ENCODE data around the gene NYNRIN.

Gene NYNRIN

DNA sequence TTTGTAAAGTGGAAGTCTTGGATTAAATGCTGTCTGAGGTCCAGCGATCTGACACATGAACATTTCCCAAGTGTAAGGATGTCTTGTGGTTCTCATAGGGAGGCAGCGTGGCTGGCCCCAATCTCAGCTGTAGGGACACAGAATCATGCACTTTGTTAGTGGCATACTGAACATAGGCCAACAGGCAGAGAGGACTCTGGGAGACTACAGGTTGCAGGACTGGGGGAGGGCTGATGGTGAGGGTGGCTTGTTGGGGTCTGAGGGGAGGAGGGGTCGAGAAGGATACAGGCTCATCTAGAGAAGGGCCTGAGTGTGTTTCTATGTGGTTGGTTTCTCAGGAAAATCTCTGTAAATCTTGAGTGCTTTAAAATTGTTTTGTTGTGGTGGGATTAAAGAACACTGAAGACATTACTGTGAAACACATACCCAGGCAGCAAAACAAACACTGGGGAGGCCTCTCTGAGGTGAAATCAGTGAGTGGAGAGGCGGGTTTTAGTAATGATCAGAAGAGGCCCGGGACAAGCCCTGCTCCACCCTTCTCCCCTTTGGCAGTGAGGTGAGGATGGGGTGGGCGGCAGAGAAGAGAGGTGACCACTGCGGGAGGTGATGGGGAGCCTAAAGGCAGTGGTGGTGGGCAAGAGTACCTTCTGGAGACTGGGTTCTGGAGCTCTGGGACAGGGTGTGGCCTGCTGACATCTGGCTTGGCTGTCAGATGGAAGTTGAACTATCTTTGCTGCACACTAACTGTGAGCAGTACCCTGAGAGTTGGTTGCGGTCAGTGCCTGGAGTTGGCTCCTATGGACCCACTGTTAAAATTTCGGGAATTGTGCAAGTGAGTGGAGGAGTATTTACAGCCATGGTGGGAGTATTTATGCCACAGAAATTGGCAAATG lies 3.3 kb downstream of the NYNRIN start:
- H2BK120ac ChIP-seq (ENCODE audit: low read depth, low read length), result no peak overlapping the region
- no peak overlapping the region for H3K9ac ChIP-seq (ENCODE audit: low read length)
- H2AFZ ChIP-seq (ENCODE audit: low read depth, low read length), result no peak overlapping the region
- no peak overlapping the region for H3K4me2 ChIP-seq (ENCODE audit: low read length, poor library complexity, severe bottlenecking)
- H3K4me3 ChIP-seq (ENCODE audit: insufficient read depth in 1 of 2, low read depth in 1 of 2, low read length in 2 of 2), result no peak overlapping the region
- H2BK12ac ChIP-seq (ENCODE audit: low read length in 2 of 2), result no peak overlapping the region
- DNase-seq, result no peak
- WGBS, result 74% methylated on average over 9 of the region's 9 CpGs
- H3K4me1 ChIP-seq (ENCODE audit: control insufficient read depth, insufficient read depth, low read depth, low read length), result peaks cover 22% of the 10 kb centered on the region
- H4K91ac ChIP-seq (ENCODE audit: low read length), result no peak overlapping the region
- no peak overlapping the region for H2BK15ac ChIP-seq (ENCODE audit: low read depth, poor library complexity, severe bottlenecking)
- peak overlapping the region in 1 of 2 experiments; percentile 45 for H3K14ac ChIP-seq (ENCODE audit: low read length in 2 of 2)
- H3K23ac ChIP-seq (ENCODE audit: low read length in 2 of 2), result no peak overlapping the region
- H2AK5ac ChIP-seq (ENCODE audit: low read length, severe bottlenecking), result no peak overlapping the region
- no peaks in the 10 kb centered on the region for H3K9me3 ChIP-seq (ENCODE audit: control insufficient read depth, low read length)
- H3K4ac ChIP-seq (ENCODE audit: low read depth in 1 of 2, low read length in 2 of 2), result peak overlapping the region in 1 of 2 experiments; percentile 25
- H3K27ac ChIP-seq (ENCODE audit: low read length, poor library complexity, severe bottlenecking), result no peak overlapping the region
- H2BK5ac ChIP-seq (ENCODE audit: low read depth, low read length, poor library complexity, severe bottlenecking), result no peak overlapping the region
- peaks cover 5 to 12% of the 10 kb centered on the region in 2 experiments for H3K36me3 ChIP-seq (ENCODE audit: control insufficient read depth in 1 of 2, insufficient read depth in 2 of 2, low read depth in 1 of 2, low read length in 2 of 2)
- H4K8ac ChIP-seq (ENCODE audit: low read length), result no peak overlapping the region
- no peaks in the 10 kb centered on the region for H3K27me3 ChIP-seq (ENCODE audit: control insufficient read depth in 1 of 2, insufficient read depth in 1 of 2, low read length in 2 of 2)
- H3K79me1 ChIP-seq (replicated peaks; ENCODE audit: low read length, poor library complexity, severe bottlenecking), result peaks cover 17% of the 10 kb centered on the region
- no peak overlapping the region for H3K18ac ChIP-seq (ENCODE audit: low read depth in 1 of 2, low read length in 2 of 2)

- Histone ChIP-seq H3K18ac (ENCODE audit: low read depth in 1 of 2, low read length in 2 of 2) (no peak overlapping the region), H2BK12ac (ENCODE audit: low read length in 2 of 2) (no peak overlapping the region)
These were observed 4.6 kb downstream of the NYNRIN start for GRCh38 chr14:24403294-24403998.

DNA sequence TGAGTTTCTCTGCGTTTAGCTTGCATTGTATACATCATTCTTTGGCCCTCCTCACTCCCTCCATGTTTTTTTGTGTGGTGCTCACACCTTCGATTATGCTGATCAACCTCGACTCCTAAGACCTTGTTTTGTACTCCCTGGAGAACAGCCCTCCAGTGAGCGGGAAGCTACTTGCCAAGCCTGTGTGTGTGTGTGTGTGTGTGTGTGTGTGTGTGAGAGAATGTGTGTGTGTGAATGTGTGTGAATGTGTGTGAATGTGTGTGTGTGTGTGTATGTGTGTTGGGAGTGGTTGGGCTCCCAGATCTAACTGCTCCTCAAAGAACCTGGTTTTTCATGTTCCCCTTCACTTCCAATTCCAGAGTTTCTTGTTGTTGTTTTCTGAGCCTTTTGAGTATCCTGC lies 6.0 kb downstream of the NYNRIN start:
- H2BK12ac ChIP-seq (ENCODE audit: low read length in 2 of 2), result peak overlapping the region in 1 of 2 experiments; percentile 49
- no peak overlapping the region for H4K91ac ChIP-seq (ENCODE audit: low read length)
- H3K18ac ChIP-seq (ENCODE audit: low read depth in 1 of 2, low read length in 2 of 2), result no peak overlapping the region
- H4K8ac ChIP-seq (ENCODE audit: low read length), result no peak overlapping the region
- no peak overlapping the region for H2BK15ac ChIP-seq (ENCODE audit: low read depth, poor library complexity, severe bottlenecking)
- H3K27ac ChIP-seq (ENCODE audit: low read length, poor library complexity, severe bottlenecking), result no peak overlapping the region
- H2AK5ac ChIP-seq (ENCODE audit: low read length, severe bottlenecking), result no peak overlapping the region
- H3K4me2 ChIP-seq (ENCODE audit: low read length, poor library complexity, severe bottlenecking), result no peak overlapping the region
- H3K14ac ChIP-seq (ENCODE audit: low read length in 2 of 2), result no peak overlapping the region
- H3K4me3 ChIP-seq (ENCODE audit: insufficient read depth in 1 of 2, low read depth in 1 of 2, low read length in 2 of 2), result no peak overlapping the region
- H3K9me3 ChIP-seq (ENCODE audit: control insufficient read depth, low read length), result no peaks in the 10 kb centered on the region
- H3K36me3 ChIP-seq (ENCODE audit: control insufficient read depth in 1 of 2, insufficient read depth in 2 of 2, low read depth in 1 of 2, low read length in 2 of 2), result peaks cover 29 to 30% of the 10 kb centered on the region in 2 experiments
- peaks cover 13% of the 10 kb centered on the region for H3K79me1 ChIP-seq (replicated peaks; ENCODE audit: low read length, poor library complexity, severe bottlenecking)
- WGBS, result 81% methylated on average over 4 of the region's 4 CpGs
- no peak for DNase-seq
- no peak overlapping the region for H2BK5ac ChIP-seq (ENCODE audit: low read depth, low read length, poor library complexity, severe bottlenecking)
- H3K9ac ChIP-seq (ENCODE audit: low read length), result no peak overlapping the region
- H3K4me1 ChIP-seq (ENCODE audit: control insufficient read depth, insufficient read depth, low read depth, low read length), result peaks cover 12% of the 10 kb centered on the region
- H3K4ac ChIP-seq (ENCODE audit: low read depth in 1 of 2, low read length in 2 of 2), result no peak overlapping the region
- no peak overlapping the region for H2AFZ ChIP-seq (ENCODE audit: low read depth, low read length)
- no peak overlapping the region for H3K23ac ChIP-seq (ENCODE audit: low read length in 2 of 2)
- H3K27me3 ChIP-seq (ENCODE audit: control insufficient read depth in 1 of 2, insufficient read depth in 1 of 2, low read length in 2 of 2), result no peaks in the 10 kb centered on the region
- no peak overlapping the region for H2BK120ac ChIP-seq (ENCODE audit: low read depth, low read length)

More at GRCh38 chr14:24403294-24403998, 4.6 kb downstream of the NYNRIN start:
- H3K4me3 ChIP-seq (ENCODE audit: insufficient read depth in 1 of 2, low read depth in 1 of 2, low read length in 2 of 2), result no peak overlapping the region
- H3K9me3 ChIP-seq (ENCODE audit: control insufficient read depth, low read length), result no peaks in the 10 kb centered on the region
- peaks cover 20% of the 10 kb centered on the region for H3K4me1 ChIP-seq (ENCODE audit: control insufficient read depth, insufficient read depth, low read depth, low read length)
- no peak overlapping the region for H3K27ac ChIP-seq (ENCODE audit: low read length, poor library complexity, severe bottlenecking)
- no peak overlapping the region for H2BK5ac ChIP-seq (ENCODE audit: low read depth, low read length, poor library complexity, severe bottlenecking)
- H3K14ac ChIP-seq (ENCODE audit: low read length in 2 of 2), result no peak overlapping the region
- no peak overlapping the region for H2AFZ ChIP-seq (ENCODE audit: low read depth, low read length)
- no peak overlapping the region for H2BK120ac ChIP-seq (ENCODE audit: low read depth, low read length)
- H2AK5ac ChIP-seq (ENCODE audit: low read length, severe bottlenecking), result no peak overlapping the region
- WGBS, result 69% methylated on average over 7 of the region's 7 CpGs
- no peak for DNase-seq
- no peak overlapping the region for H4K91ac ChIP-seq (ENCODE audit: low read length)
- H3K9ac ChIP-seq (ENCODE audit: low read length), result no peak overlapping the region
- no peaks in the 10 kb centered on the region for H3K27me3 ChIP-seq (ENCODE audit: control insufficient read depth in 1 of 2, insufficient read depth in 1 of 2, low read length in 2 of 2)
- no peak overlapping the region for H3K4me2 ChIP-seq (ENCODE audit: low read length, poor library complexity, severe bottlenecking)
- no peak overlapping the region for H3K23ac ChIP-seq (ENCODE audit: low read length in 2 of 2)
- H4K8ac ChIP-seq (ENCODE audit: low read length), result no peak overlapping the region
- peaks cover 16% of the 10 kb centered on the region in 2 experiments for H3K36me3 ChIP-seq (ENCODE audit: control insufficient read depth in 1 of 2, insufficient read depth in 2 of 2, low read depth in 1 of 2, low read length in 2 of 2)
- no peak overlapping the region for H2BK15ac ChIP-seq (ENCODE audit: low read depth, poor library complexity, severe bottlenecking)
- peaks cover 17% of the 10 kb centered on the region for H3K79me1 ChIP-seq (replicated peaks; ENCODE audit: low read length, poor library complexity, severe bottlenecking)
- H3K4ac ChIP-seq (ENCODE audit: low read depth in 1 of 2, low read length in 2 of 2), result no peak overlapping the region

DNA sequence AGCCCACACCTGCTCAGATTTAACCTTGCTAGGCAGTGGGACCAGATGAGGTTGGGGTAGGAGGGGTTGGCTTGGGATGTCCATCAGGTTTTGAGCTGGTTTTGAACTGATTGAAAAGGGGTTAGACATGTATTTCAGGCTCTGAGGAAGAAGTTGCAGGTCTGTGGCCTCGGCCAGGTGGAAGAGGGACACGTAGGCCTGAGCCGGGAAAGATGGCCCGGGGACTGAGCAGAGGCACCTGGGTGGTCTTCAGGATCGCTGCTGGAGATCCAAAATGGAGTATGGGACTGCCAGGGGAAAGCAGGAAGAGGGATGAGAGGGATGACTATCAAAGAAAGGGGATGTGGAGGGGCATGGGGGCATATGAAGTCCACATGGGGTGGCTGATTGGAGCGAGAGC lies 7.6 kb downstream of the NYNRIN start:
- Histone ChIP-seq H3K4ac (ENCODE audit: low read depth in 1 of 2, low read length in 2 of 2) (no peak overlapping the region), H3K4me1 (ENCODE audit: control insufficient read depth, insufficient read depth, low read depth, low read length) (peaks cover 6% of the 10 kb centered on the region), H2AK5ac (ENCODE audit: low read length, severe bottlenecking) (no peak overlapping the region), H2BK15ac (ENCODE audit: low read depth, poor library complexity, severe bottlenecking) (no peak overlapping the region), H3K23ac (ENCODE audit: low read length in 2 of 2) (no peak overlapping the region), H4K8ac (ENCODE audit: low read length) (no peak overlapping the region), H2BK5ac (ENCODE audit: low read depth, low read length, poor library complexity, severe bottlenecking) (no peak overlapping the region), H3K79me1 (replicated peaks; ENCODE audit: low read length, poor library complexity, severe bottlenecking) (peaks cover 11% of the 10 kb centered on the region), H3K9ac (ENCODE audit: low read length) (no peak overlapping the region), H3K9me3 (ENCODE audit: control insufficient read depth, low read length) (no peaks in the 10 kb centered on the region), H3K27ac (ENCODE audit: low read length, poor library complexity, severe bottlenecking) (no peak overlapping the region), H3K4me3 (ENCODE audit: insufficient read depth in 1 of 2, low read depth in 1 of 2, low read length in 2 of 2) (no peak overlapping the region), H3K36me3 (ENCODE audit: control insufficient read depth in 1 of 2, insufficient read depth in 2 of 2, low read depth in 1 of 2, low read length in 2 of 2) (peaks cover 42 to 45% of the 10 kb centered on the region in 2 experiments), H3K27me3 (ENCODE audit: control insufficient read depth in 1 of 2, insufficient read depth in 1 of 2, low read length in 2 of 2) (no peaks in the 10 kb centered on the region), H2BK12ac (ENCODE audit: low read length in 2 of 2) (no peak overlapping the region), H2AFZ (ENCODE audit: low read depth, low read length) (no peak overlapping the region), H3K18ac (ENCODE audit: low read depth in 1 of 2, low read length in 2 of 2) (no peak overlapping the region), H3K4me2 (ENCODE audit: low read length, poor library complexity, severe bottlenecking) (no peak overlapping the region), H2BK120ac (ENCODE audit: low read depth, low read length) (no peak overlapping the region), H3K14ac (ENCODE audit: low read length in 2 of 2) (no peak overlapping the region), H4K91ac (ENCODE audit: low read length) (no peak overlapping the region)
- DNase-seq, result no peak
- WGBS, result 94% methylated on average over 6 of the region's 6 CpGs
